ENCODE data around the gene PGM1. TPM values are rescaled to one million over a fixed set of nuclear protein-coding genes. Genes with fewer than 3 reads are reported as not detected.

PGM1 gene
- total RNA-seq, 1 experiment from 2014 or later, result 111 TPM

DNA sequence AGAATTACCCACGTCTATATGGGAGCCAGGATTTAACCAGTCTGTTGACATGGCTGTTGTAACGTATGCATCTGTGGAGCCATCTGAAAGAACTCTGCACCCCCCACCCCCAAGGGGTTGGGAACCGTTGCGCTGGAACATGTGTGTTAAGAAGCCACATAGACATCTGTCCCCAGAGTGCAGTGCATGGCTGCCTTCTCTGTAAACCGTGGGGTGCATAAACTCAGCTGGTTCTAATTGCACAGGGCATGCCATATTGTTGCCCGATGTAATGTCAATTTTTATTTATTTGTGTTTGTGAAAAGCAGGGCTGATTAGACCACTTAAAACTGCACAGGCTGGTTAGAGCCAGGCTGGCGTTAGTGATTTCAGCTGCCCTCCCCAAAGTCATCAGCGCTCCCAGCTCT, 110.5 kb downstream of the PGM1 start:
- POLR2A ChIA-PET, result no interaction called here
- Mint-ChIP-seq H3K9me3 (no peaks in the 10 kb centered on the region), H3K27ac (no peak overlapping the region), H3K4me3 (no peak overlapping the region), H3K36me3 (no peaks in the 10 kb centered on the region), H3K4me1 (peaks cover 19% of the 10 kb centered on the region), H3K27me3 (ENCODE audit: low read depth) (peaks cover 3% of the 10 kb centered on the region; the same call in 1 of the 2 replicates)
- CTCF ChIA-PET, result interaction anchor here (0.6 to 3.0 kb wide), 4 partner anchors 12 to 291 kb away, joined by 3 to 23 read pairs (median 3); no protein-coding TSS in a partner anchor
- ATAC-seq (no peak), DNase-seq (ENCODE audit: low spot score) (no peak)
- TF ChIP-seq ZNF263 (CRISPR knock-in tag; IDR thresholded peaks at IDR 0.05; ENCODE audit: low read depth), result no peak
- no peak for TF ChIP-seq RELA (CRISPR knock-in tag; IDR thresholded peaks at IDR 0.05; ENCODE audit: borderline replicate concordance)
- TF ChIP-seq, protein P1, sequence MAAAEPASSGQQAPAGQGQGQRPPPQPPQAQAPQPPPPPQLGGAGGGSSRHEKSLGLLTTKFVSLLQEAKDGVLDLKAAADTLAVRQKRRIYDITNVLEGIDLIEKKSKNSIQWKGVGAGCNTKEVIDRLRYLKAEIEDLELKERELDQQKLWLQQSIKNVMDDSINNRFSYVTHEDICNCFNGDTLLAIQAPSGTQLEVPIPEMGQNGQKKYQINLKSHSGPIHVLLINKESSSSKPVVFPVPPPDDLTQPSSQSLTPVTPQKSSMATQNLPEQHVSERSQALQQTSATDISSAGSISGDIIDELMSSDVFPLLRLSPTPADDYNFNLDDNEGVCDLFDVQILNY (CRISPR knock-in tag; IDR thresholded peaks at IDR 0.05), result no peak
- no peak for TF ChIP-seq SMAD4 (CRISPR knock-in tag; IDR thresholded peaks at IDR 0.05)
- TF ChIP-seq EMX1 (CRISPR knock-in tag; IDR thresholded peaks at IDR 0.05), result no peak
- TF ChIP-seq ZBTB21 (CRISPR knock-in tag; IDR thresholded peaks at IDR 0.05; ENCODE audit: borderline replicate concordance), result no peak
- TF ChIP-seq ZNF671 (CRISPR knock-in tag; IDR thresholded peaks at IDR 0.05), result no peak
- TF ChIP-seq, protein P2, sequence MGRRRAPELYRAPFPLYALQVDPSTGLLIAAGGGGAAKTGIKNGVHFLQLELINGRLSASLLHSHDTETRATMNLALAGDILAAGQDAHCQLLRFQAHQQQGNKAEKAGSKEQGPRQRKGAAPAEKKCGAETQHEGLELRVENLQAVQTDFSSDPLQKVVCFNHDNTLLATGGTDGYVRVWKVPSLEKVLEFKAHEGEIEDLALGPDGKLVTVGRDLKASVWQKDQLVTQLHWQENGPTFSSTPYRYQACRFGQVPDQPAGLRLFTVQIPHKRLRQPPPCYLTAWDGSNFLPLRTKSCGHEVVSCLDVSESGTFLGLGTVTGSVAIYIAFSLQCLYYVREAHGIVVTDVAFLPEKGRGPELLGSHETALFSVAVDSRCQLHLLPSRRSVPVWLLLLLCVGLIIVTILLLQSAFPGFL (CRISPR knock-in tag; IDR thresholded peaks at IDR 0.05; ENCODE audit: borderline replicate concordance), result no peak
- TF ChIP-seq, protein P3, sequence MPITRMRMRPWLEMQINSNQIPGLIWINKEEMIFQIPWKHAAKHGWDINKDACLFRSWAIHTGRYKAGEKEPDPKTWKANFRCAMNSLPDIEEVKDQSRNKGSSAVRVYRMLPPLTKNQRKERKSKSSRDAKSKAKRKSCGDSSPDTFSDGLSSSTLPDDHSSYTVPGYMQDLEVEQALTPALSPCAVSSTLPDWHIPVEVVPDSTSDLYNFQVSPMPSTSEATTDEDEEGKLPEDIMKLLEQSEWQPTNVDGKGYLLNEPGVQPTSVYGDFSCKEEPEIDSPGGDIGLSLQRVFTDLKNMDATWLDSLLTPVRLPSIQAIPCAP (CRISPR knock-in tag; IDR thresholded peaks at IDR 0.05), result no peak
- TF ChIP-seq ATF1 (CRISPR knock-in tag; IDR thresholded peaks at IDR 0.05), result no peak
- TF ChIP-seq, protein P4, sequence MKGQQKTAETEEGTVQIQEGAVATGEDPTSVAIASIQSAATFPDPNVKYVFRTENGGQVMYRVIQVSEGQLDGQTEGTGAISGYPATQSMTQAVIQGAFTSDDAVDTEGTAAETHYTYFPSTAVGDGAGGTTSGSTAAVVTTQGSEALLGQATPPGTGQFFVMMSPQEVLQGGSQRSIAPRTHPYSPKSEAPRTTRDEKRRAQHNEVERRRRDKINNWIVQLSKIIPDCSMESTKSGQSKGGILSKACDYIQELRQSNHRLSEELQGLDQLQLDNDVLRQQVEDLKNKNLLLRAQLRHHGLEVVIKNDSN (CRISPR knock-in tag; IDR thresholded peaks at IDR 0.05), result no peak
- no peak for TF ChIP-seq ZNF232 (CRISPR knock-in tag; IDR thresholded peaks at IDR 0.05)
- no peak for TF ChIP-seq ZNF219 (CRISPR knock-in tag; IDR thresholded peaks at IDR 0.05; ENCODE audit: borderline replicate concordance)
- no peak for TF ChIP-seq PRRX2 (CRISPR knock-in tag; IDR thresholded peaks at IDR 0.05)
- no peak for TF ChIP-seq MXD4 (CRISPR knock-in tag; IDR thresholded peaks at IDR 0.05; ENCODE audit: borderline replicate concordance)
- TF ChIP-seq ZNF416 (CRISPR knock-in tag; IDR thresholded peaks at IDR 0.05), result no peak
- TF ChIP-seq, protein P5, sequence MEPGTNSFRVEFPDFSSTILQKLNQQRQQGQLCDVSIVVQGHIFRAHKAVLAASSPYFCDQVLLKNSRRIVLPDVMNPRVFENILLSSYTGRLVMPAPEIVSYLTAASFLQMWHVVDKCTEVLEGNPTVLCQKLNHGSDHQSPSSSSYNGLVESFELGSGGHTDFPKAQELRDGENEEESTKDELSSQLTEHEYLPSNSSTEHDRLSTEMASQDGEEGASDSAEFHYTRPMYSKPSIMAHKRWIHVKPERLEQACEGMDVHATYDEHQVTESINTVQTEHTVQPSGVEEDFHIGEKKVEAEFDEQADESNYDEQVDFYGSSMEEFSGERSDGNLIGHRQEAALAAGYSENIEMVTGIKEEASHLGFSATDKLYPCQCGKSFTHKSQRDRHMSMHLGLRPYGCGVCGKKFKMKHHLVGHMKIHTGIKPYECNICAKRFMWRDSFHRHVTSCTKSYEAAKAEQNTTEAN (CRISPR knock-in tag; IDR thresholded peaks at IDR 0.05), result no peak

DNA sequence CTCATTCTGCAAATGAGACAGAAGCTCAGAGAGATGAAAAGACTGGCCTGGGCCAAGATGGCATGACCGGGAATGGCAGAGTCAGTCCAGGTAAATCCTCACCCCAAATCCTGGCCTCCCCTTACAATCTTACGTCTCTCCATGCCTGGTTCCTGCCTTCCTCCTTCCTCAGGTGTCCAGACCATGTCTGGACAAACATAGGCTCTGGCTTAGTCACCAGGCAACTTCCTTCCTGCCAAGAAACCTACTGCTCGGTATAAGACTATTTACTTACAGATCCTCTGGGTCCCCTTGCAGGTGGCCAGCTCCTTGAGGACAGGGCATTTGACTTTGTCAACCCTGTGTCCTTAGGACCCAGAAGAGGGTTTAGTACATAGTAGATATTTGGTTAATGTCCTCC, 111.2 kb downstream of the PGM1 start:
- Mint-ChIP-seq H3K4me3 (no peak overlapping the region), H3K27ac (no peak overlapping the region), H3K36me3 (no peaks in the 10 kb centered on the region), H3K4me1 (peaks cover 19% of the 10 kb centered on the region), H3K9me3 (no peaks in the 10 kb centered on the region), H3K27me3 (ENCODE audit: low read depth) (peaks cover 3% of the 10 kb centered on the region; the same call in 1 of the 2 replicates)
- ATAC-seq (no peak), DNase-seq (ENCODE audit: low spot score) (no peak)
- POLR2A ChIA-PET, result no interaction called here
- CTCF ChIA-PET, result interaction anchor here (1.2 to 3.0 kb wide), 2 partner anchors 13 to 214 kb away, joined by 3 to 23 read pairs; no protein-coding TSS in a partner anchor
- TF ChIP-seq, protein P6, sequence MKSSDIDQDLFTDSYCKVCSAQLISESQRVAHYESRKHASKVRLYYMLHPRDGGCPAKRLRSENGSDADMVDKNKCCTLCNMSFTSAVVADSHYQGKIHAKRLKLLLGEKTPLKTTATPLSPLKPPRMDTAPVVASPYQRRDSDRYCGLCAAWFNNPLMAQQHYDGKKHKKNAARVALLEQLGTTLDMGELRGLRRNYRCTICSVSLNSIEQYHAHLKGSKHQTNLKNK (CRISPR knock-in tag; IDR thresholded peaks at IDR 0.05), result no peak
- TF ChIP-seq, protein P7, sequence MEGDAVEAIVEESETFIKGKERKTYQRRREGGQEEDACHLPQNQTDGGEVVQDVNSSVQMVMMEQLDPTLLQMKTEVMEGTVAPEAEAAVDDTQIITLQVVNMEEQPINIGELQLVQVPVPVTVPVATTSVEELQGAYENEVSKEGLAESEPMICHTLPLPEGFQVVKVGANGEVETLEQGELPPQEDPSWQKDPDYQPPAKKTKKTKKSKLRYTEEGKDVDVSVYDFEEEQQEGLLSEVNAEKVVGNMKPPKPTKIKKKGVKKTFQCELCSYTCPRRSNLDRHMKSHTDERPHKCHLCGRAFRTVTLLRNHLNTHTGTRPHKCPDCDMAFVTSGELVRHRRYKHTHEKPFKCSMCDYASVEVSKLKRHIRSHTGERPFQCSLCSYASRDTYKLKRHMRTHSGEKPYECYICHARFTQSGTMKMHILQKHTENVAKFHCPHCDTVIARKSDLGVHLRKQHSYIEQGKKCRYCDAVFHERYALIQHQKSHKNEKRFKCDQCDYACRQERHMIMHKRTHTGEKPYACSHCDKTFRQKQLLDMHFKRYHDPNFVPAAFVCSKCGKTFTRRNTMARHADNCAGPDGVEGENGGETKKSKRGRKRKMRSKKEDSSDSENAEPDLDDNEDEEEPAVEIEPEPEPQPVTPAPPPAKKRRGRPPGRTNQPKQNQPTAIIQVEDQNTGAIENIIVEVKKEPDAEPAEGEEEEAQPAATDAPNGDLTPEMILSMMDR (IDR thresholded peaks at IDR 0.05), result no peak
- TF ChIP-seq ZNF219 (CRISPR knock-in tag; IDR thresholded peaks at IDR 0.05; ENCODE audit: borderline replicate concordance) (no peak), OVOL2 (CRISPR knock-in tag; IDR thresholded peaks at IDR 0.05; ENCODE audit: borderline replicate concordance) (no peak), ZNF263 (CRISPR knock-in tag; IDR thresholded peaks at IDR 0.05; ENCODE audit: low read depth) (no peak)
- TF ChIP-seq, protein P1 (CRISPR knock-in tag; IDR thresholded peaks at IDR 0.05), result no peak
- TF ChIP-seq, protein P8, sequence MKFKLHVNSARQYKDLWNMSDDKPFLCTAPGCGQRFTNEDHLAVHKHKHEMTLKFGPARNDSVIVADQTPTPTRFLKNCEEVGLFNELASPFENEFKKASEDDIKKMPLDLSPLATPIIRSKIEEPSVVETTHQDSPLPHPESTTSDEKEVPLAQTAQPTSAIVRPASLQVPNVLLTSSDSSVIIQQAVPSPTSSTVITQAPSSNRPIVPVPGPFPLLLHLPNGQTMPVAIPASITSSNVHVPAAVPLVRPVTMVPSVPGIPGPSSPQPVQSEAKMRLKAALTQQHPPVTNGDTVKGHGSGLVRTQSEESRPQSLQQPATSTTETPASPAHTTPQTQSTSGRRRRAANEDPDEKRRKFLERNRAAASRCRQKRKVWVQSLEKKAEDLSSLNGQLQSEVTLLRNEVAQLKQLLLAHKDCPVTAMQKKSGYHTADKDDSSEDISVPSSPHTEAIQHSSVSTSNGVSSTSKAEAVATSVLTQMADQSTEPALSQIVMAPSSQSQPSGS (CRISPR knock-in tag; IDR thresholded peaks at IDR 0.05; ENCODE audit: borderline replicate concordance, low read depth), result no peak
- TF ChIP-seq, protein P9, sequence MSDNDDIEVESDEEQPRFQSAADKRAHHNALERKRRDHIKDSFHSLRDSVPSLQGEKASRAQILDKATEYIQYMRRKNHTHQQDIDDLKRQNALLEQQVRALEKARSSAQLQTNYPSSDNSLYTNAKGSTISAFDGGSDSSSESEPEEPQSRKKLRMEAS (CRISPR knock-in tag; IDR thresholded peaks at IDR 0.05), result no peak

Data from WTC11 (cell line).